HG03139 (cell line): ENCODE measurements around the gene SETD1B.

Experiments
- ATAC-seq: cut with Tn5 transposase; IDR thresholded peaks from one replicate; pipeline ENCODE4 v1.9.1; 2021; ENCODE audit not compliant: unreplicated experiment

Gene SETD1B

DNA sequence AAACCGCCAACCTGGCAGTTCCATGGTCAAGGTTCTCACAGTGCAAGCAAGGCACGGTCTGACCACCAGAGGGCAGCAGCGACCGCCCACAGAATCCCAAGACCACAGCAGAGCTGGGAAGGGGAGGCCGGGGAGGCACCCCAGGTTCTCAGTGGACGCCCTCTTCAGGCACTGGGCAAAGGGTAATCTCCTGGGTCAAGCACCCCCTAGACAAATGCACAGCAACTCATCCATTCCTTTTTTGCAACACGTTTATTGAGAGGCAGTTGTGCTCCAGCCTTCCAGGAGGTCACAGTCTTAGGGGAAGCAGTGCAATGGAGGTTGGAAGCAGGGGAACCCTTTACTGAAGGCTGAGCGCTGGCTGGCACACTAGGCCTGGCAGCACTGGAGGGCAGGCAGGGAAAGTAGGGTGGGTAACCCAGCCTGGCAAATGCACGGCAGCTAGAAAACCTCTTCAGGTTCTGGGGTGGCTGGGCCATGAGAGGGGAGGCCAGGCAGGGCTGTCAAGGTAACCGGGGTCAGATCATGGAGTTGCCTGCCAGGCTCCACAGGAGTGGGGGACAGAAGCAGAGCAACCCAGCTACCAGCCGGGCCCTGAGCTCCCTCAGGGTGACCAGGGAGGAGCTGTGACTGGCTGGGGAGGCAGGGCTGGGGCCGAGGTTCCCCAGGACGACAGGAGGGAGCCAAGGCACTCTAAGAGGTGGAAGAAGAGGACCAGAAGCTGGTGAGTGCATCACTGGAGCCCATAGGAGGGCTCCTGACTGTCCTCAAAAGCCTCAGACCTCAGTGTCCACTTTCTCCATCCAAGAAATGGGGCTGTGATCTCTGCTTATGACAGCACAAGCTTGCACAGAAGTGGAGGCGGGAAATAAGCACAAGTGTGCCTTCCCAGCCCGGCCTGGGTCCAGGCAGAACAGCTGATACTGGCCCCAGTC is 8.5 kb upstream of the SETD1B start:
- no peak for ATAC-seq

DNA sequence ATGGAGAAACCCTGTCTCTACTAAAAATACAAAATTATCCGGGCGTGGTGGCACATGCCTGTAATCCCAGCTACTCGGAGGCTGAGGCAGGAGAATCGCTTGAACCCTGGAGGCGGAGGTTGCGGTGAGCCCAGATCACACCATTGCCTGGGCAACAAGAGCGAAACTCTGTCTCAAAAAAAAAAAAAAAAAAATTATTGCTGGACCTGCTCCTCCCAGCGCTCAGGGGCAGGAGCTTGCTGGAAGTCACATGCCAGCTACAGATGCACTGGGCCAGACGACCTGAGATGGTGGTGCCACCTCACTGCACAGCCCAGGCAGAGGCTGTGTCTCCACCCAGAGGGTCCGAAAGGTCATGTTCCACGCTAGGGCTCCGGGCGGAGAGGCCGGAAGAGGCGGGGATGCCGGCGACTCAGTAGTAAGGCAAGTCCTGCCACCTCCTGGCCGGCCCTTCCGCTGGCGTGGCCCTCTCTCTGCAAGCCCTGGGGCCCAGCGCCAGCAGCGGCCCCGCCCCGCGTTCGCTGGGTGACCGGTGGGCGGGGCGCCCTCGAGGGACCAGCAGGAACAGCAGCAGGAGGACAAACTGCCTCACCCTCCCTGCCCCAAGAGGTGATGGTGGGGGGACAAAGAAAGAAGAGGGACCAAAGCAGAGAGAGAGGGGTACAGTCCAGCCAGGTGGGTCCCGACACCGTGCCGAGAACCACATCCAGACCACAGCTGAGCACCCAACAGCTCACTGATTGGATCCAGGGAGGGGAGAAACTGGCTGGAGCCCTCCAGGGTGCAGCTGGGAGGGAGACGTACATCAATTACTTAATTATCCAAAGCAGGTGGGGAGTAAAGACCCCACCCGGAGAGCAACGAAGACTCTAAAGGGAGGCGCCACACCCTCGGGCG is 6.7 kb upstream of the SETD1B start:
- ATAC-seq, result no peak

DNA sequence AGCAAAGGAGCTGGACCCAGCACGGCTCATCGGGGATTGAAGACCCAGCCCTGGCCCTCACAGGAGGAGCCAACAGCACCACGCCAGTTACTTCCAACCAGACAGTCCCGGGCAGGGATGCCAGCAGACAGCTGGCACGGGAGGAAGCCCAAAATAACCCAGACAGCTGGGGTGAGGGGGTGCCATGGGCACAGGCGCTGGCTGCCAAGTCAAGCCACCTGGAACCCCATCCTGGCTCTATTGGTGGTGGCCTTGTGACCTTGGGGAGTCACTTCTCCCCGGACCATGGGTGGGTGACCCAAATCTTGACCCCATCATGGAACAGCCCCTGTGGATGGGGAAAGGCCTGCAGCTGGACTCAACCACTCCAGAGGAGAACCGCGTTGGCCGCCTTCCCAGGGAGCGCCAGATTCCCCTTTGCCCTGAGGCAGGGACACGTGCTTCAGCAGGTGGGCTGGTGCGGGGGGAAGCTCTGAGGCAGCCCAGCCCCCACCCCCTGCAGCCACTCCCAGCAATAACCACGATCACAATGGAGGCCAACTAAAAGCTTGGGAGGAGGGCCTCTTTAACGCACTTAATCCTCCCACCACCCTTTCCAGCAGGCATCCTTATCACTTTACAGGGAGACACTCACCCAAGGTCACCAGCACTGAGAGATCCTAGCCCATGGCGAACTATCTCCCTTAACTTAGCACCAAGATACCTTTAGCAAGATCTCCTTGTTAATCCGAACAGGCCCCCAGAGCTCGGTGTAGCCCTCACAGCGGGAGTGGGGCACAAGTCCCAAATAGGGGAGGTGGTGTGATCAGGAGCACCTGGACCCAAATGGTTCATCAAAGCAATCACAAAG is 5.6 kb upstream of the SETD1B start:
- no peak for ATAC-seq

DNA sequence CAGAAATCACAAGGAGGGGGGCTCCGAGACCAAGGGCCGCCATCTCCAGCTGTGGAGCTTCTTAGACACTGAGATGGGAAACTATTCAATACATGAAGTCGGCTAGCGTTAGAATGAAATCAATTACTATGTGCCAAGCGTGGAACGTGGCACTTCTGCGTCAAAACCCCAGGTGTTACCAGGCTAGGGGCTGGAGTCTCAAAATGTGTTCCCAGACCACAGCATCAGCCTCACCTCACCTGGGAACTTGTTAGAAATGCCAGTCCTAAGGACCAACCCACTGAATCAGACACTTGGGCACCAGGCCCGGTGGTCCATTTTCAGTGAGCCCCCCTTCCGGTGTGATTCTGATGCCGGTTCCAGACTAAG is 5.0 kb upstream of the SETD1B start:
- no peak for ATAC-seq

DNA sequence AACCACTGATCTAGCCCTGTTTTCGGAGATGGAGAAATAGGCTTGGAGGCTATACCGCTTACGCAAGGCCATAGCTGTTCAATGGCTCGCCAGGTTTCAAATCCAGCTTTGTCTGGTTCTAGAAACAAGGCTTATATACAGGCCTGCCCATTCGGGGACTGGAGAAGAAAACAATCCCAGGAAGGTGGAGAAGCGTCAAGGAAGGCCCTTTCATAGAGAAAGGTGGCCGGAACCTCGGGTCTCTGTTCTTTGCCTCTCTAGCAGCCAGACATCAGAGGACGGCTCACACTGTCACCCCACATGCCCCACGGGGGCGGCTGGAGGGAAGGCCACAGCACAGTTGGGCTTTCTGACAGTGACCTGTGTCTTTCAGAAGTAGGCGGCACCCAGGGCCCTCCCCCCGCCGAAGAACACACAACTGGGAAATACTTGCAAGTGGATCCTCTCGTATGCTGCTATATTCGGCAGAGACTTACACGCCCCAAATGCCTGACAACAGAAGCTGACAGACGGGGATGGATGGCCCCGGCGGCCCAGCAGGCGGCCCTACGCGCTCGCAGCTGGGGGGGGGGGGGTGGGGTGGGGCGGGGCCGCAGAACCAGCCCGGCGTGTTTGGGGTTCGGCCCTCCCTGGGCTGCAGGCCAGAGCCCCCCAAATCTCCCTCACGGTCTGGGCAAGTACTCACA is 4.5 kb upstream of the SETD1B start:
- ATAC-seq, result no peak

DNA sequence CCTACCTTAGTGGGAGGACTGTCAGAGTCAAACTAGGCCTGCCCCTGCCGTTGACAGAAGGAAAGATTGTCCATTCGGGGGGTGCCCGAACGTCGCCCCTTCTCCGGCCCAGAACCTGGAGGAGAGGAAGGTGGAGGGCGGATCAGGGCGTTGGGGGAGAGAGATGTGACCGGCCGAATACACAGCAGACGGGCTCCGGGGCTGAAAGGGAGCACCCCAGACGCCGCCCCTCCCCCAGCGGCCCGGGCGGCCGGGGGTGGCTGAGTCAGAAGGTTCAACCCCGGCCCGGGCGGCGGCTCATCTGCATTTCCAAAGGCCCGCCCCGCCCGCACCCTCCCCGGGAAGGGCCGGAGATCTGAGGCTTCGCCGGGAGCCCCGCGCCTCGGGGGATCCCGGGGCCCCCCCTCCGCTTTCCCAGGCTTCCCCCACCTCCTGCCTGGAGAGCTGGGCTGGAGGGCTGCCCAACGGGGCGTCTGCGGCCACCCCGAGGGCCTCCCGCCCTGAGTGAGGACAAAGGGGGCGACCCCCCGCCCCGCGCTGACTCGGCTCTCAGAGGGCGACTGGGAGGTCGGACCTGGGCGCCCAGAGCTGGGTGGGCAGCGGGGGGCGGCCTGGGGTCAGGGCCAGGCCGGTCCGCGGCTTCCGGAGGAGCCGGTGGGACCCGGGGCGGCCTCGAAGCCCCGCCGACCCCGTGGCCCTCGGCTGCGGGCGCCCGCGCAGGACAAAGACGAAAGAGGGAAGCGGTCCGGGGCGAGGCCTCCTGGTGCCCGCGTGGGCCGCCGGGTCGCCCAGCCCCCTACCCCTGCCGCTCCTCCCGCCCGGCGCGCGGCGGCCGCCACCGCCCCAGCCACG is 3.7 kb upstream of the SETD1B start:
- no peak for ATAC-seq

DNA sequence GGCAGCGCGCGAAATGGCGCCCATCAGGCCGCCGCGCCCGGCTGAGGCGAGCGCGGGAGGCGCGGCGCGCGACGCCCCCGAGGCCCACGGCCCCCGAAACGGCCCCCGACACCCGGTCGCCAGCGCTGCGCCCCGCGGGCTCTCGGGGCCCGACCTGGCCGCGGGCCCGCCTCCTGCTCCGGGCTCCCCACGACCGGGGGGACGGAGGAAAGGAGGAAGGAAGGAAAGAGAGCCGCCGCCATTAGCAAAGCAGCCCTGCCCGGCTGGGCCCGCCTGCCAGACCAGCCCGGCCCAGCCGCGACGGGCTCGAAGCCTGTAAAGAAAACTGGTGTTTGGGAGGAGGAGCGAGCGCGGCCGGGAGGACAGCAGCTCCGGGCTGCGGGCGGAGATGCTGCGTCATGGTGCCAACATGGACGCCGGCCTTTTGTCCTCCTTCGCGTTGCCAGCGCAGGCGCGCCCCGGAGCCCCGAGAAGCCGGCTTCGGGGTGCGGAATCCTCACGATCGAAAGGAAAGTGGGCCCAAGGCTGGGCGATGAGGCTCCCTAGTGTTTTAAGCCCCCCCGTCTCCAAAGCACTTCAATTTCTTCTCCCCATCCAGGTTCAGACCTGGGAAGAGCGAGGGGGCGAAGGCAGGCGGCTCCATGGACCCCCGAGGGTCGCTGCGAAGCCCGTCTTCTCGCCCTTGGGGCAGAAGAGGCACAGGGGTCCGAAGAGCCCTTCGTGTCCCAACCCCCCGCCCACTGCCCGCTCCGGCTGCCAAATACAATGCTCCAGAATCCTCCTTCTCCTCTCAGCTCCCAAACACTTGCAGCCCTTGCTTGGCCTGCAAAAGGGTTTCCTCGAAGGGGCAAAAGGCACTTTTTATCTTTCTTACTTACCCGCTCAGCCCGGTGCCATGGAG is 2.9 kb upstream of the SETD1B start:
- no peak for ATAC-seq

DNA sequence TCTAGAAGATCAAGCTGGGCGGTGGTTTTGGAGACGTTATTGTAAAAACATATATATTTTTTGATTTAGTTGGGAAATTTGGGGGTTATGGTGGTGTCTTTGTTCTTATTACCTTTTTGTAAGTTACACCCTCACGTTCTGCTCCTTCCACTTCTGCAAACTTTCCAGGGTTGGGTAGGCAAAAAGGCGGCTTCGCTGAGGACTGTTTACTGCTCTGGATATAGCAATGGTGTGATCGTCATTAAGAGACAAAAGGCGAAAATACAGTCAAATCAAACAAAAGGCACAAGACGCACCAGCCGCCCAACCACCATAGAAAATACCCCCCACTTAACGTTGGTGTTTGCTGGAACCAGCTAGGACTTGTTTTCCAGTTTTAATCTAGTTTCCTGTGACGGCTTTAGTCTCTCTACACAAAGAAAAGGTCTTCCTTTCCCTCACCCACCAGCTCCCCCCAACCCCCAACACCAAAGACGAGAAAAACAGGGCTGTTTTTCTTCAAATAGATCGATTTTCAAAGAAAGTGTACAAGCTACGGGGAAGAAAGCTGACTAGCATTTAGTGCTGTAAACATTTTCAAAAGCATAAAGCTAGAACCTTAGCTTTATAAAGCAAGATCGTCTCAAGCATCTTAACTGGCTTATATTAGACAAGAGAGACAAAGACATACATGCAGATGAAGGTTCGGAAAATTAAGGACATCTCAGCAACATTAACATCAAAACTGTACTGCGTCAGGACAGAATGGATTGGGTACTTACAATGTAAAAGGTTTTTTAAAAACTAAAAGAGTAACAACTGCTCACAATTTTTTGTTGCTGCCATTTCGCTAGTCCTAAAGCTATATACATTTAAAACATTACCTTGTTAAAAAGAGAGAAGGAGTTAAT is 2.0 kb upstream of the SETD1B start:
- ATAC-seq, result no peak

DNA sequence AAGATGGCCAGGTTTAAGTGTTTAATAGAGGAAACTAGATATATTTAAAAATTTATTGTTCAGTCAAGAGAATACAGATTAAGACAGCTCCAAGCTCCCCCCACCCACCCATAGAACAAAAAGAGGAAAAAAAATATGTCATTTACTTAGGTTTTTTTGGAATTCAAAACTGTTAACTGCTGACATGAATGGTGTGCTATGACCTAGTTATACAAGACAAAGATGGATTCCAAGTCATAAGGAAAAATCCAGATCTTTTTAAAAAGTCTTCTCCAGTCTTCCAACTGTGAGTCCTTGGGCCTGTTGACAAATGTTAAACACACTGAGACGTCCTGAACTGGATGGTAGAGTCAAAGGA is 1.3 kb upstream of the SETD1B start:
- no peak for ATAC-seq

DNA sequence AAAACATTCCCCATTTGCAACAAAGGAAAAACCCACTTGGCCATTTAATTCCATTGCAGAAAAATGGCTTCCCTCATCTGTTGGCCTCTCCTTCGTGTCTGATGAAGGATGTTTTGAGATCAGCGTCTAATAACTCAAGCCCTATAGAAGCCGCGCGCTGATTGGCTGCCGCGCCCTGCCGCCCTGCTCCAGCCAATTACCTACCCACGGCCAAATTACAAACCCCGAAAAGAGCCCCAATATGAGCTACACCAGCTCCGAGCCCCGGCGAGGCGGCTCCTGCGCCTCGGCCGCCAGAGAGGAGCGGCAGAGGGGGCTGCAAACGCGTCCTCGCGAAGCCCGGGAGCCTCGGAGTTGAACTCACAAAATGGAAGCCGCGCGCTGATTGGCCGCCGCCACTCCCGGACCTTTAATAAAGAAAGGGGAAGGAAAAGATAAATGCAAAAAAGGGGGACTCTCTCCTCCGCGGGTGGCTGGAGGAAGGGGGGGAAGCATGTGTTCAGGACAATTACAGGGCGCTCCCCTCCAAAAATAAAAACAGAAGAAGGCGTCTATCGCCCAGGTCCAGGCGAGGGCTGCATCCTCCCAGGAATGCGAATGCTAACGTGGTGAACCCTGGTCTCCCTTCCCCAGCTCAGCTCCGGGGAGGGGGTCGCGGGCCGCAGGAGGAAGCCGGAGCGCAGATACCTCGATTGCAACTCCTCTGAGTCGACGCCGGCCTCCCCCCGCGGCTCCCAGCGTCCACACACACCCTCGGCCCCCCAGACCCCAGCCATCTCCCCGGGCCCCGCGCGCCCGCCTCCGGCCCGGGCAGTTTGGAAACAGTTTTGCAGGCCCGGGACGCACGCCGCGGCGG is 738 bp upstream of the SETD1B start:
- ATAC-seq, result no peak

DNA sequence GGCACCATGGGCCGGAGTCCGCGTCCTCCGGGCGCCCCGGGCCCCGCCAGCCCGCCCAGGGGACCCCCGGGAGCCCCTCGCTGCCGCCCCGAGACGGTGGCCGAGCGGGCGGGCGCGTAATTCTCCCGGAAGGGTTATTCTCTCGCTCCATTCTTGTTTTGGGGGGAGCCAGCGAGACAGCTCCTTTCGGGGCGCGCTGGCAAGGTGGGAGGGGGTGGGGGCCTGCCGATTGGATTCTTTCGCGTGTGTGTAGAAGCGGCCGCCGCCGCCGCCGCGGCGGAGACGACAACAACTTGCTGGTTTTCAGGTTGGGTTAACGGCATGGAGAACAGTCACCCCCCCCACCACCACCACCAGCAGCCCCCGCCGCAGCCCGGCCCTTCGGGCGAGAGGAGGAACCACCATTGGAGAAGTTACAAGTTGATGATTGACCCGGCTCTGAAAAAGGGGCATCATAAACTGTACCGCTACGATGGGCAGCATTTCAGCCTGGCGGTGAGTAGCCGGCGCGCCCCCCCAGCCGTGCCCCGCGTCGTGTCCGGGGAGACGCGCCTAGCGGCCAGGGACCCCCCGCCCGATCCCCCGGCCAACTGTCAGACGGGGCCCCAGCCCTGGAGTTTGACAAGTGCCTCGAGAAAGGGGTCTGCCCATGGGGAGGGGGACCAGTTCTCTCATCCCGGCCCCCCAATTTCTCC is 755 bp downstream of the SETD1B start:
- ATAC-seq, result no peak

DNA sequence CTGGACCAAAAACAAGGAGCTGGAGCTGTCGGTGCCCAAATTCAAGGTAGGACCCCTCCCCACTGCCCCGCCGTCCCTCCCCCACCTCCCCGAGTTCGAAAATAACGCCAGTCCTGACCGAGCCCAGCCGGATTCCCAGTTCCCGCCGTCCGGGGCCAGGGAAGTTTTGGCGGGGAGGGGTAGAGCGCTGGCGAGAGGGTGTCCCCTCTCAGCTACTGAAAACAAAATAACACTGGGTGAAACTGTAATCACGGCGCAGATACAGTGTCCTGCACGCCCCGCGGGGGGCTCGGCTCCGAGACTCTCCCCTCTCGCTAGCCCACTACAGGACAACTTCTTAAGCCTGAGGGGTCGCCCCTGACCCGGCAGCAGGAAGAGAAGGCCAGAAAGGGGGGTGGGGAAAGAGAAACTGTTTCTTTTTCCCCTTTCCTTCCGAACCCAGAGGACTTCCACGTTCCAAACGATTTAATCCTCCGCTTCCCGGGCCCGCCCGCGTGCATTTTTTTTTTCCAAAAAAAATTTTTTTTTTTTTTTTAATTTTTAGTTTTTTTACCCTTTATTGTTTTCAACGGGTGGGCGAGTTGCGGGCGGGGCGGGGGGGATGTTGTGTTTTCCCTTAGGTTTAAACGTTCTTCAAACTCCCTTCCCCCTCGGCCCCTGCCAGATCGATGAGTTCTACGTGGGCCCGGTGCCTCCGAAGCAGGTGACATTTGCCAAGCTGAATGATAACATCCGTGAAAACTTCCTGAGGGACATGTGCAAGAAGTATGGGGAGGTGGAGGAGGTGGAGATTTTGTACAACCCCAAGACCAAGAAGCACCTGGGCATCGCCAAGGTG is 1.6 kb downstream of the SETD1B start:
- ATAC-seq, result no peak

DNA sequence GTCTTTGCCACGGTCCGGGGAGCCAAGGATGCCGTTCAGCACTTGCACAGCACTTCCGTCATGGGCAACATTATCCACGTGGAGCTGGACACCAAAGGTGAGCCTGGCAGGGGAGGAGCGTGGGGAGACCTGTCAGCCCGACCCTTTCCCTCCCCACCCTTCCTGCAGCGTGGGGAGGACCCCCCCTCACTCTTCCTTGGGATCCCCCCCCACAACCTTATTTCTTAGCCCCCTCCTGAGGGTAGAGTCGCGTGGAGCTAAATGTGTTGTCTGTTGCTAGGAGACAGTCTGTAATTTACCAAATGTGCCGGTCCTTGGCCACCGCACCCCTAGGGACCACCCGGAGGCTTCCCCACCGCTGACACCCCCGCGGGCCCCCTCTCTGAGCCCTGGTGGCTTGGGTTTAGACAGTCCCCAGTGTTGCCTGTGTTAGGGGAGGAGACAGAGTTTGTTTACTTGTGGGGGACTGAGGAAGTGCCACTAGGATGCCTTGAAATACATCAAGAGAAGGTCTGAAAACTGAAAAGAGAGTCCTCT is 2.3 kb downstream of the SETD1B start:
- no peak for ATAC-seq

DNA sequence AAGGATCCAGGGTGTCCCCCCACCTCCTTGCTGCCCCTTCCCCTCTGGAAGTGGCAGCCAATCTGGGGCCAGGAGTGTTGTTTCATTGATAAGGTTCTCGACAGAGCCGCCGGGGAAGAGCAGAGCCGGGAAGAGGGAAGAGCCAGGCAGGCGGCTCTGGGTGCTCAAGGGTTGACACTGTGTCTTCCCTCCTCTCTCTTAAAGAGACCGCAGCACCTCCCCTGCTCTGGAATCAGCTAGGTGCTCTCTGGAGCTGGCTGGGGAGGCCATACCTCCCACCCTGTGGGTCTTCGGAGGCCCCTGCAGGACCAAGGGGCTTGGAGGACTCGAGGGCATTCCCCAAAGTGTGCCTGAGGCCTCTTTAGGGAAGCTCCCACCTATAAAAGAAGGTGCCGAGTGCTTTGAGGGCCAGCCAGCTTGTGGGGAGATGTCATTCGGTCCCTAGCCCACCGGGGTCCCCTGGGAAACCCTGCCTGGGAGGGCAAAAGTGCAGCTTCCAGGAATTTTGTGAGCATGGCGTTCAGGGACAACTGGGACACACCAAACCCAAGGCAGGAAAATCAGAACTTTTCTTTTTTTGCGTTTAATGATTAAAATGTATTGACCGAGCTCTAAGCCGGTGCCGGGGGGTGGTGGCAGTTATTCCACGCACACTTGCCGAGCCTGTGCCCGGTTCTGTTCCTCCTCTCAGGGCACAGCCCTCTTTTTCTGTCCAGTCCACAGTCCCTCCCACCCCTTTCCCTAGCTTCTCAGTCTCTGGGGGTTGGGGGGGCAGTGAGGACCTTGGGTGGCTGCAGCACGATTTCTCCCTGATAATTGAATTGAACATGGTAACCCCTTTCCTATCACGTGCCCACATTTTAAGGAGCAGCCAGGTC is 3.0 kb downstream of the SETD1B start:
- no peak for ATAC-seq
